COLO668 (cell line): ENCODE results near the gene ZCCHC7.

ENCODE experiments used
- DNase-seq: peaks from one replicate; lab custom pipeline; 2025; ENCODE audit not compliant: unreplicated experiment; lab: John Stamatoyannopoulos, UW

ZCCHC7 gene

DNA sequence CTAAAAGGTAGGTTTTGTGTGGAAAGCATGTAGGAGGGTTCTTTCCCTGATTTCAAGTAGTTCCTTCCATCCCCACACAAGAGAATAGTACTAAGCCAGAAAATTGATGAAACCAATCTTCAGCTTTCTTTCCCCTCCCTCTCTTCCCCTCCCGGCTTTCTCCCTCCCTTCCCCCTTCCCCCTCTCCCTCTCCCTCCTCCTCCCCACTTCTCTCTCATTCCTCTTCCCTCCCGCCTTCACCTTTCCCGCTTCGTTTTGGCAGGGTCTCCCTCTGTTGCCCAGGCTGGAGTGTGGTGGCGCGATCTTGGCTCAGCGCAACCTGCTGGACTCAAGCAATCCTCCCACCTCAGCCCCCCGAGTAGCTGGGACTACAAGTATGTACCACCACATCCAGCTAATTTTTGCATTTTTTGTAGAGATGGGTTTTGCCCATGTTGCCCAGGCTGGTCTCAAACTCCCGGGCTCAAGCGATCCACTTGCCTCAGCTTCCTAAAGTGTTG is 85.8 kb downstream of the ZCCHC7 start:
- DNase-seq = no peak

DNA sequence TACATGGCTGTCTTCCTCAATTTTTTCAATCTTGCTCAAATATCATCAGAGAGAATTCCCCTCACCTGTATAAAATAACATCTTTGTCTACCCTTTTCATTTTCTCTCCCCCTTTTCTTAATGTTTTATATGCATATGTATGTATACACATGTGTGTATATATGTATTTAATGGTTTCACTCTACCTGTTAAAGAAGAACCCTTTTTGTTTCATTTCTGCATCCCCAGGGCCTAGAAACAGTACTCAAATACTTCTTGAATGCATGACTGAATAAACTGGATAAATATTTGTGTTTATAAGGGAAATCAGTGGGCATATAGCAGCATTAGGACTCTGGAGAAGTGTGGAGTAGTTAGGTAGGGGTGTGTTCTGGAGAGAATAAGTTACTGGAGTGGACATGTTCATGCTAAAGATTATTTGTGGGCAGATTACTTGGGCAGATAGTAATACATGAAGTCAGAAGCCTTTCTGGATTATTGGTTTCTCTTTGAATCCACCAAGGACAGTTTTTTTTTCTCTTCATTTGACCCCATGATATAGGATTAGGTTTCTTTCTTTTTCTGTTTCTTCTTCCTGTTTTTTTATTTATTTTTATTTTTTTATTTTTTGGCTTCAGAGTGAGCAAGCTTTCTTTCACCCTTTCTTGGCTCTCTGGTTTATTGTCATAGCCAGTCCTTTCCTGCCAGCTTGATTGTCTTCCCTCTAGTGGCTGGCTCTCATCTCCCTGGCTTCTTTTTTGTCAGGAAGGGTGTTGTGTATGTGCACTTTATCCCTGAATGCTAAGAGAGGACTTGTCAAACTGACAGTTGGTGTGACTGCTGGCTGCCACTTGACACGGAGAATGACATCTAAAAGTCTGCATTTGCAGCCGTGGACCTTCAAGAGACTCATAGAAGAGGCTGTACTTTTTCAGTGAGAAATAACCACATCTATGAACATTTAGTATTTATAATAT is 89.3 kb downstream of the ZCCHC7 start:
- no peak for DNase-seq

- no peak for DNase-seq
Measured at GRCh38 chr9:37210737-37211523, 90.6 kb downstream of the ZCCHC7 start.

DNA sequence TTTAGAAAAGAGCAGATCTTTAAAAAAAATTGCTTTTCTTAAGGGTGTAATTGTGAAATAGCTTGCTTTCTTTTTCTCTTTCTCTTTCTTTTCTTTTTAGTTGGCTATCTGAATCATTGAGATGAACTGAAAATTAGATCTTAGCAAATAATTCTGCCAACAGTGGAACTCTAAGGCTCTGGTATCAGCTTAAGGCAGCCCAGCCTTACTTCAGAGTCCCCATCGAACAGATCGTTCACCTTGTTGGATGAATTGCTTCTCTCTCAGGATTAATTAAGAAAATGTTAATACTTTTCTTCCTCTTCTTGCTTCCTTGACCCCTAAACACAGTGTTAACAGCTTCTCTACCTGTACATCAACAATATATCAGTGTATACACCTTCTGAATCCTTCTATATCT is 92.1 kb downstream of the ZCCHC7 start:
- no peak for DNase-seq

GRCh38 chr9:37215381-37215780 is 95.0 kb downstream of the ZCCHC7 start:
- DNase-seq = no peak

DNA sequence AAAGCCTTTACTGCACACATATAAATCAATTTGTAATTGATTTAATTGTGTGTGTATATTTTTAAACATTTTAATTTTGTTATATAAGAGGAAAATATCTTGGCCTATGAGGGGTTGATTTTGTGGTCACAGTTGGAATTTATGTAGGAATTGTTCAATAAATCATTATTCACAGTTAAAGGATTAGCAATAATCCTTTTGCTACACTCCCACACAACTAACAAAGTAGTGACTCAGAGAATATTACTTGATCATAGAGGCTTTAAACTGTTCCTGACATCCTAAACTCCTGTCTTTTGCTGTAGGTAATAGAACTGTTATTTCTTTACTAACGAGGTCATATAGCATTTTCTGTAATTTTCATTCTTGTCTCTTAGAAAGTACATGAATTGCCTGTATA is 95.5 kb downstream of the ZCCHC7 start:
- no peak for DNase-seq

- no peak for DNase-seq
Measured at GRCh38 chr9:37217161-37217560, 96.8 kb downstream of the ZCCHC7 start.

DNA sequence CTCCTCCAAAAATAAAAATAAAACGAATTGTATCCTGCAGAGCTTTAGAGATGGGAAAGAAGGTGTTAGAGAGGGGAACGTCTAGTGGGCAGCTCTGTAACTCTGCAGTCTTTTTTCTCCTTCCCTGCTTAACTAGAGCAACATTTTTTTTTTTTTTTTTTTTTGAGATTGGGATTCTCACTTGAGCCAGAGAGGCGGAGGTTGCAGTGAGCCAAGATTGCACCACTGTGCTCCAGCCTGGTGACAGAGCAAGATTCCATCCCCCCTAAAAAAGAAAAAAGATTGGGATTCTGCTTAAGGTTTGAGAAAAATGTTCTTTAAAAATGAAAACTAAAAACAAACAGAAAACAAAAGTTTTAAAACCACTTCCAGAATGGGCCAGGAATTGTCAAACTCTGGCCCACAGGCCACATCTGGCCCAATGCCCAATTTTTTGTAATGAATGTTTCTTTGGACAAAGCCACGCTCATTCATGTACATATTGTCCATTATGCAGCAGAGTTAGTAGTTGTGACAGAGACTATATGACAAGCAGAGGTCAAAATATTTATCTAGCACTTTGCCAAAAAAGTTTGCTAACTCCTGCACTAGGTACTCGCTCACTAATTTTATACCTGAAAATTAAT is 98.5 kb downstream of the ZCCHC7 start:
- DNase-seq = no peak

DNA sequence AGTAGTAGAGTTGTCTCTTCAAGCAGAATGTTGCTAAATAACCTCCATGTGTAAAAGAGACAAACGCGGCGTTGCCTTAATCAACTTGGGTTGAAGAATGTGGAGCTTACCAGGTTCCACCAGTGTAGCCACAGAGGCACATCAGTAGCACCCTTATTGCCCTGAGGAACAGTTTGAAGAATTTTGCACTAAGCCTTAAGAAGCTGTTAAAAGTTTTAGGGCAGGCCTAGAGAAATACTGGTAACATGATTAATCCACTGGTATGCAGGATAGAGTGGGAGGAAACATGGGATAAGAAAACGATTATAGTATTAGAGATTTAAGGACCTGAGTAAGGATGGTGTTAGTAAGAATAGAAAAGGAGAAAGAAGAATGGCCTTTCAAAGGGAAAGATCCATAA is 100.6 kb downstream of the ZCCHC7 start:
- no peak for DNase-seq

- DNase-seq = no peak
Measured at GRCh38 chr9:37221489-37222106, 101.2 kb downstream of the ZCCHC7 start.

GRCh38 chr9:37229455-37229854 is 109.1 kb downstream of the ZCCHC7 start:
- DNase-seq = no peak

DNA sequence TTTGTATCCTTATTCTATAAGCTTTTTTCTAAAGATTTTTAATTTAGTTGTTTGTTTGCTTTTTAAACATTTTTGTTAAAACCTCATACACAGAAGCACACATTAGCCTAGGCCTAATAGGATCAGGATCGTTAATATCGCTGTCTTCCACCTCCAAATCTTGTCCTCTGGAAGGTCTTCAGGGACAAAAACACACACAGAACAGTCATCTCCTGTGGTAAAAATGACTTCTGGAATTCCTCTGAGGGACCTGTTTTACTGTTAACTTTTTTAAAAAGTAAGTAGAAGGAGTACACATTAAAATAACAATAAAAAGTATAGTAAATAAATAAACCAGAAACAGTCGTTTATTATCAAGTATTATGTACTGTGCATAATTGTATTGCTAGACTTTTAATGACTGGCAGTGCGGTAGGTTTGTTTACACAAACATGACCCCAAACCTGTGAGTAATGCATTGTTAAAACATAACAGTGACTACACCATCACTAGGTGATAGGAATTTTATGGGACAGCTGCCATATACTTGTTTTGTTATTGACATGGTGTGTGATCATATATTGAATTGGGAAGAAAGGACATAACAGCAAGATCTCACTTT is 109.6 kb downstream of the ZCCHC7 start:
- no peak for DNase-seq

GRCh38 chr9:37236822-37237221 is 116.4 kb downstream of the ZCCHC7 start:
- no peak for DNase-seq

DNA sequence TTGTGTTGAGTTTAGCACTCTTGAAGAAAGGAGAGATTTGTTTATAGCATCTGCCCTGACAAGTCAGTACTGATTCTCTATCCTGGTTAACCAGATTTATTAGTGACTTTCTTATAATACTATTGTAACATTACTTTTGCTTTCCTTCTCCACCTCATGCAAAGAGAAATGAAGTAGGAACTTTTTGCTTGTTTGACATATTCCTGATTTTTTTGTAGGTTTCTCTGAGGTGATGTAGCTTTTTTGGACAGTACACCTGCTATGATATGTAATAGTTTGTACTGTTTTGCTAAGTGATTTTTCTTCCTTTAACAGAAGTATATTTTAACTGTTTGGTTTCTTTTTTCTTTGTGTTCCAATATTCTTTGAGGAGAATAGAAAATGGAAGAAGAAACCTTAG is 117.7 kb downstream of the ZCCHC7 start:
- DNase-seq = no peak

- no peak for DNase-seq
Measured at GRCh38 chr9:37239224-37239859, 119.0 kb downstream of the ZCCHC7 start.

GRCh38 chr9:37239921-37240320 is 119.5 kb downstream of the ZCCHC7 start:
- DNase-seq = no peak

- no peak for DNase-seq
Measured at GRCh38 chr9:37241340-37241739, 121.0 kb downstream of the ZCCHC7 start.

GRCh38 chr9:37242089-37242488 is 121.7 kb downstream of the ZCCHC7 start:
- no peak for DNase-seq

- no peak for DNase-seq
Measured at GRCh38 chr9:37243588-37244345, 123.4 kb downstream of the ZCCHC7 start.
